Epidermal melanocyte (primary cell): ENCODE results near the gene RHOB.
"Not testable (repeated sequence)": the region's sequence is repeated elsewhere in the genome, so short reads cannot be mapped to it uniquely, and the experiment has no call there.

Source experiments
- DNase-seq: peaks from one replicate; pipeline ENCODE4 v3.0.0; 2011; ENCODE audit warnings: low spot score; ENCODE audit not compliant: insufficient read length

Gene RHOB

DNA sequence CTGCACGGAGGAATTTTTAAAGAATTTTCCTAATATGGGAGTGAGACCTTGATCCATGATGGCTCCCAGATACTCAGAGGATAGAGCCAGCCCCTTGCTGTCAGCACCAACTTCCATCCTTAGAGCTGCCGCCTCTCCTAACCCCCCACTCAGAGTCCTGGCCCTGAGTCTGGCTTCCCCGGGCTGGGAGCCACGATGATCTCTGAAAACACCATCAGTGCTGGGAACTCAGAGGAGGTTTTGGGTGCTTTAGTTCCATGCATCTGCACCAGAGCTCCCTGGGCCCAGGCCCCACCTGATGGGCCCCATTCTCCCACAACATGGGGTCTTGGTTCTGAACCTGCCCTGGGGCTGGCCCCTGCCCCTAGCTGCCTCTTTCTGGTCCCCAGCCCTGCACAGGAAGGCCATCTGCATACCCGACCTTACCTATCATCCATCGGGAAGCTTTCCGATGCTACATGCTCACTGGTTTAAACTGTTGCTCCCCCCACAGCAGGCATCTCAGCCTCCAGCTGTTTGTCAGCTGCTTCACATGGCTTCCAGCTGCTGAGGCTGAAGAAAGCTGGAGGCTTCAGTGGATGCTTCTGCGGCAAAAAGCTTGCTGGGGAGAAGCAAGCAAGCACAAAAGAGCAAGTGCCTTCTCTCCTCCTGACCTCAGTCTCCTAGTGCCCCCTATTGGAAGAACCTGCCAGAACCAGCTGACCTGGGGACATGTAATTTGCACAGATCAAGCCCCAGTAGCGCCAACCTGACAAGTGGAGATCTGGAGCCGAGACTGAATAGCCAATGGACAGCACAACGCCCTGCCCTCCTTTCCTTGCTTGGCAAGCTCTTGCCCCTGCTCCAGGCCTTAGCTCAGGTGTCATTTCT lies 24.2 kb upstream of the RHOB start:
- DNase-seq = no peak

DNA sequence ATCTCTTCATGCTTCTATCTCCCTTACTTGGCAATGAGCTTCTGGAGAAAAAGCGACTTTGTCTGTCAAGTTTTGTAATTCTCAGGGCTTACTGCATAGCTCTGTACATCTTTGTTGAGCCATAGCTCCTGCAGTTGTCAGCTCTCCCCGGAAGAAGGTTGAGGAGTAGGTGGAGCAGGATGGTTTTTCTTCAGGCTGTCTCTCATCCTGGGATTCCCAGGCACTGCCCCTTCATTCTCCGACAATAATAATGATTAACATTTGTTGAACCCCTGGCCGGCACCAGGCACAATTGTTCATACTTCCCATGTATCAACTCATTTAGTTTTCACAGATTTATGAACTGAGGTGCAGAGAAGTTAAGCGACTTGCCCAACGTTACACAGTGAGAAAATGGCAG lies 23.5 kb upstream of the RHOB start:
- DNase-seq = no peak

DNA sequence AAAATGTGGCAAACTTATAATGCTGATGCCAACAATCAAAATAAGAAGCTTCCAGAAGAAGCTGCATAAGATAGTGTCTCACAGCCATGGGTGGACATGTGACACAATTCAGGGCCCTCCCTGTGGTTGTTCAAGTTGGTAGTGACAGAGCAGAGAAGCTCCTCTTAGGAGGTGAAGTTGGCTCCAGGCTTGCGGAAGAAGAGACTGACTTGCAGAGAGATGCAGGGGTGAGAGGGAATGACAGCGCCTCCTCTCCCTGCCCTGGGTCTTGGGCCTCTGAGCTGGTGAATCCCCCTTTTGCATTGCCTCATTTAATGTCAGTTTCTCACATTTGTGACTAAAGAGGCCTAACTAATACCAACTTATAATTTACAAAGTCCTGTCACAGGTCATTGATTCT lies 23.0 kb upstream of the RHOB start:
- DNase-seq = no peak

DNA sequence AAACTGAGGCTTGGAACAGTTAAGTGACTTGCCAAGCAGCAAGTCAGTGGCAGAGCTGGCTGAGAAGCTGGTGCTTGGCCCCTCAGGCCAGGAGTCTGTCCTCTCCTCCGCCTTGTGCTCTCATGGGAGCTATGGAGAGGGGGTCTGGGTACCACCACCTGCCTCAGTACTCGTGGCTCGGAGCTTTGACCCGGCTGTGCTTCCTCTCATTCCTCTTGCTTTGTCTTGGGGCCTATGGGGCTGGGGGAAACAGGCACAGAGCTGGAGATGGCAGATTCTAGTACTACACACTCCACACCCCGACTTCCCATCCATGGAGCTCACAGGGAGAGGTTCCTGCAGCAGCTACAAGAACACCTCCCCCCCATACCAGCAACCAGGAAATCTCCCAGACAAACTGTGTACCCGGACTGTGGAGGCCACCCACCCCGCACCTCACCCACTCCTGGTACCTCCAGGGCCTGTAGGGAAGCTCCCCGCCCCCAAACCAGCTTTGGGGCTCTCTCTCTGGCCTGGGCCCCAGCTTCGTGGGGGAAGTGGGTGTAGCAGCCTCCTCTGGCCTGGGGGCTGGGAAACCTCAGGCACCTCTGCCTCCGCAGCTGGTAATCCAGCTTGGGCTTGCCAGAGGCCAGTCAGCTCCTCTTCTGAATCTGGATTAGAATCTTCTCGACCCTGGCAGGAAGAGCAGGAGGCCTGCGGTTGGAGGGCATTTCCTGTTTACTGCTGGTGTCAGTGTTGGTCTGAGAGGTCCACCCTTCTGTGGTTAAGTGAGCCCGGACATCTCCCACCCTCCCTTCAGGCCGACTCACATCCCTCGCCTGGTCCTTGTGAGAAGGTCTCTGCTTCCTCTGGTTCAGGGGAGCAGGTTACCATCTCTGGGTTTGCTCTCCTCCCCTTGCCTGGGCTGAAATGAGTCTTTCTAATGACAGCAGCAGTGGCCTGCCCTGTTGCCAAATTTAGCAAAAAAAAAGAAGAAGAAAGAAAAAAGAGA lies 22.3 kb upstream of the RHOB start:
- DNase-seq = no peak

DNA sequence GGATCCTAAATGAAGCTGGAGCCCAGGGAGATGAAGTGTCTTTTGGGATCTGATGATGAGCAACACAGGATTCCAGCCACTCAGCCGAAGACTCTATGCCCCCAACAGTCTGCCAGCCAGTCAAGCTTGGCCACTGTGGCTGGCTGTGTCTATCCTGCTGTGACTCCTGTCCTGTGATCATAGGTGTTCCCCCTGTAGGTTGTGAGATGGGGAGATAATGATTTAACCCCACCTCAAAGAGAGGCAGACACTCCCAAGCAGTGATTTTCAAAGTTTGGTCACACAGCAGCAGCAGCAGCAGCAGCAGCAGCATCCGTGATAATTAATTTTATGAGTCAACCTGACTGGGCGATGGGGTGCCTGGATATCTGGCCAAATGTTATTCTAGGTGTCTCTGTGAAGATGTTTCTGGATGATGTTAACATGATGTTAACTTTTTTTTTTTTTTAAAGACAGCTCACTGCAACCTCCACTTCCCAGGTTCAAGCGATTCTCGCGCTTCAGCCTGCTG lies 21.4 kb upstream of the RHOB start:
- DNase-seq = no peak

DNA sequence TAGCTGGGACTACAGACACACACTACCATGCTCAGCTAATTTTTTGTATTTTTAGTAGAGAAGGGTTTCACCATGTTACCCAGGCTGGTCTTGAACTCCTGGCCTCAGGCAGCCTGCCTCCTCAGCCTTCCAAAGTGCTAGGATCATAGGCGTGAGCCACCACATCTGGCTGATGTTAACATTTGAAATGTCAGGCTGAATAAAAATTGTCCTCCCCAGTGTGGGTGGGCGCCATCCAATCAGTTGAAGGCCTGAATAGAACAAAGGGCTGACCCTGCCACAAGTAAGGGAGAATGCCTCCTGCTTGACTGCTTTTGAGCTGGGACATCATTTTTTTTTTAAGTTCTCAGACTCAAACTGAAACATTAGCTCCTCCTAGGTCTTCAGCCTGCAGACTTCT lies 21.0 kb upstream of the RHOB start:
- DNase-seq = no peak

DNA sequence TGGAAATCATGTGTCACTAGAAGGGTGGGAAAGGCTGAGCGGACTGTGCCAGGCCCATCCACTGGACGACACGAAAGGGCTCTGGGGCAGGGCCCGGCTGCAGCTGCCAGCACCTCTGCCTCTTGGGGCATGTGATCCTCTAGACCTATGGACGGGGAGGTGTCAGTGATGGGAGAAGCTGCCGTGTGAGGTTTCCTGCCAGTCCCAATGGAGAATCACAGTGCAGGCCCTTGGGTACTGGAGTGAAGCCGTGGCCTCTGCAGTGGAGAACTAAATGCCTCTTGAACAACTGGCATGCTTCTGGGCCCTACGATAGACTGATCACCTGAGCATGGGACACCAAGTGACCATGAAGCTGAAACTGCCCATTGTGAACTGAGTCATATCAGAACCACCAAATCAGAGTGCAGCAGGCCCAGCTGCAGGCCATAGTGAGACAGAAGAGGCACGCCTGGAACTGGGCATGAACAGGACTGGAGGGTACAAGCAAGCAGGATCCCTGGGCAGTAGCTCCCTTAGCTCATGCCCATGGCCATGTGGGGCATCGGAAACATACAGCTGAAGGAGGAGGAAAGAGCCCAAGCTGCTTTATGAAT lies 18.8 kb upstream of the RHOB start:
- DNase-seq = no peak

DNA sequence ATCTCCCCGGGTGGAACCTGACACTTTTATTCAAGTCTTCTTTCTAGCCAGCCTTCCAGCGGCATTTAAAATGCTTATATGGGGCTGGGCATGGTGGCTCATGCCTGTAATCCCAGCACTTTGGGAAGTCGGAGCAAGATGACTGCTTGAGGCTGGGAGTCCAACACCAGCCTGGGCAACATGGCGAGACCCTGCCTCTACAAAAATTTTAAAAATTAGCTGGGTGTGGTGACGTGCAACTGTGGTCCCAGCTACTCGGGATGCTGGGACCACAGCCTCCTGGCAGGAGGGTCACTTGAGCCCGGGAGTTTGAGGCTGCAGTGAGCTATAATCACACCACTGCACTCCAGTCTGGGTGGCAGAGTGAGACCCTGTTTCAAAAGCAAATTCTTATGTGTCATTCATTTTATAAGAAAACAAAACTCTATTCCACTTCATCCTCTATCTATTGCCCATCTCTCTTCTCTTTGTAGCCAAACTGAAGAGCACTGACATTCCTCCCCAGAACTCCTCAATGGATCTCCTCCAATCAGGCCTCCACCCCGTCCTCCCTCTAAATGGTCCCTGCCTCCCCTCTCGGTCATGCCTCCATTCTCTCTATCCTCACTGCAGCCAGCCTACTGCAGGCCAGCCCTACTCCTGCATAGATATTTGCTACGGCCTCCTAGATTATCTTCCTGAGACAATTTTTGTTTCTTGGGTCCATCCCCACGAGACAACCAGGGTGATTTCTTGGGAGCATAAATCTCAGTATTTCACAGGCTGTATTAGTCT lies 18.0 kb upstream of the RHOB start:
- no peak for DNase-seq

DNA sequence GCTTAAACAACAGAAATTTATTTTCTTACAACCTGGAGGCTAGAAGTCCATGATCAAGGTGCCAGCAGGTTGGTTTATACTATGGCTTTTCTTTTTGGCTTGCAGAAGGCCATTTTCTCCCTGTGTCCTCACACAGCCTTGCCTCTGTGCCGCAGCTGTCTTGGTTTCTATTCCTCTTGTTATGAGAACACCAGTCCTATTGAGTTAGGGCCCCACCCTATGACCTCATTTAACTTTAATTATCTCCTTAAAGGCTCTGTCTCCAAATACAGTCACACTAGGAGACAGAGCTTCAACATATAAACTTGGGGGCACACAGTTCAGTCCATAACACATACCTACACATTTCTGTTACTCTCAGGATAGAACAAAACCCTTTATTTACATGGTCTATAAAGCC lies 17.3 kb upstream of the RHOB start:
- no peak for DNase-seq

DNA sequence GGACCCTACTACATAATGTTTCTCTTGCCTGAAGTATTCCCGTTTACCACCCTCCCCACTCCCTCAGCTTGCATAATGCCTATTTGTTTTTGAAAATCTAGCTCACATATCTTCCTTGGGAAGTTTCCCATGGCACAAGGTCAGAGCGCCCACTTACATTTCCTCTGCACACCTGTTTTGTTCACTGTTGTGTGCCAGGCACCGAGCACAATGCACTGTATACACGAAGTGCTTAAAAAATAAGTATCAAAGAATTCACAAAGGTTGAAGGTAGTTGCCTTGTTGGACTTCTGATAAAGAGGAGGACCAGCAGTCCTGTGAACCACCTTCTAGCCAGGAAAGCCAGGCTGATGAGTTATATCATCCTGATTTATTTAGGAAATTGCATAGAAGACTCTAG lies 16.8 kb upstream of the RHOB start:
- DNase-seq = no peak

DNA sequence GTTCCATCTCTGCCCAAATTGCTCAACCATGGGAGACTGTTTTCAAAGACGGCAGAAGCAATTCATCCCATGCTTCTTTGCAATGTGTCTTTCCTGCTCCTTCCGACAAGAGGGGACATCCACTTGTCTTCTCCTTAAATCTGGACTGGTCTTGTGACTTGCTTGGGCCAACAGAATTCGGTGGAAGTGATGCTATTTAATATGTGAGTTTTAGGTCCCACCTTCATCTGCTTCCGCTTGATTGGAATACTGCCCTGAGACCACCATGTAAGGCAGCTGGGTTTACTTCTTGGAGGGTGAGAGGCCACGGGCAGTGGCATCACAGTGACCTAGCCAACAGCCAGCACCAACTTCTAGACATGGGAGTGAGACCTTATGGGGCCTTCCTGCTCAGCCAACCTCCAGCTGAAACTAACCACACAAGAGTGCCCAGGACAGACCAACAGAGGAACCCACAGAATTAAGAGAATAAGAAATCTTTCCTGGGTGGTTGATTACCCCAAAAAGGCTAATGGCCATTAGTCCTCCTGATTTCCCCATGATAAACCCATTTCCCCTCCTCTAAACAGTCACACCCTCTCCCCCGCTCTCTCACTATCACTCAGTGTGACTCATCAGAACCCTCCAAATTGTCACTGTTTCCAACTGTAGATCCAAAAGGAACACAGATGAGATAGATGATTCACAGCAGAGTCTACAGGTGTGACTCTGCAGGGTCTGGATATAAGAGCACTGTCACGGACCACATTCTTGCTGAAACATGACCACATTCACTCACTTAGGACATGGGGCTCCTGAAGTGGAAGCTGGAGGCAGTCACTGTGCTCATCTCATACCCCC lies 16.2 kb upstream of the RHOB start:
- DNase-seq = no peak

DNA sequence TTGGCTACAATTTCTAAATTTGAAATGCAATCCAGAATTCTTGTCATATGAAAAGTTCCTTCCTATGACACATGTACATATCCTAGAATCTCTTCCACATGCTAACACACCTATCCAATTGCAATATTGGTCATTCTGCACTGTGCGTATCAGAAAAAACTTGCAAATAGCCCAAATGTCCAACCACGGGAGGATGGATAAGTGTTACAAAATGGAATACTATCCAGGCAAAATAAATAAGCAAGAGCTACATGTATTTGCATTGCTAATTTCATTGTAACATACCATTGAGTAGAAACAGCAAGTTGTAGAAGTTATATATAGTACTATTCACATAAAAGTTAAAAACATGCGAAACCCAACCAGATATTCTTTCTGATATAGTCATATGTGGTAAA lies 15.6 kb upstream of the RHOB start:
- no peak for DNase-seq

DNA sequence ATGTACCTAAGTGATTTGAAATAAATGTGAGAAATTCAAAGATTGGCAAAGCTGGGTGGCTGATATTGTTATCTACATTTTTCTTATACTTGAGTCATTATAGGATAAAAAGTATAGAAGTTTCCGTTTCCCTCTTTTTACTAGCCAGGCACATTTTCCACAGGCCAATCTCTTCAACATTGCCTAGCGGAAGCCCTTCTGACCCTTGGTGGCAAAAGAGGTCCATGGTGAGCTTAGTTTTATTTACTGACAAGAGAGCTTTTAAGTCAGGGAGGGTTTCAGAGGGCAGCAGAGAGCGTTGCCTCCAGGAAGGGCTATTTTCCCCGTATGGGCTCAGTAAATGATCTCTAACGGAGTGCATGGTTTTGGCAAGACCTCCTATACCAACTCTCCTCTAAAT lies 15.1 kb upstream of the RHOB start:
- no peak for DNase-seq

DNA sequence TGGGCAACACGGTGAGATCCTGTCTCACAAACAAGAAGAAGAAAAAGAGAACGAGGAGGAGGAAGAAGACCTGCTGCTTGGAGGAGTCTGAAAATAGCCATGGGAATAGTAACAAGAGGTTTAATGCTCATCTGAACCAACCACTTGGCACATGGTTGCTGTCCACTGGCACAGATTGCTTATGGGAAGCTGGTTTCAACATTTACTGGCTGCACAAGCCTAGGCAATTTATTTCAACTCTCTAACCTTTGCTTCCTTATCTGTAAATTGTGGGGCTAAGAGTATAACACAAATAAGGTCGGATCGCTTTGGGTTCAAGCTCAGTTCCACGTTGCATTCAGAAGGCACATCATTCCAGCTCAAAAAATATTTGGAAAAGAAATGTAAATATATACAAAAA lies 14.2 kb upstream of the RHOB start:
- no peak for DNase-seq

DNA sequence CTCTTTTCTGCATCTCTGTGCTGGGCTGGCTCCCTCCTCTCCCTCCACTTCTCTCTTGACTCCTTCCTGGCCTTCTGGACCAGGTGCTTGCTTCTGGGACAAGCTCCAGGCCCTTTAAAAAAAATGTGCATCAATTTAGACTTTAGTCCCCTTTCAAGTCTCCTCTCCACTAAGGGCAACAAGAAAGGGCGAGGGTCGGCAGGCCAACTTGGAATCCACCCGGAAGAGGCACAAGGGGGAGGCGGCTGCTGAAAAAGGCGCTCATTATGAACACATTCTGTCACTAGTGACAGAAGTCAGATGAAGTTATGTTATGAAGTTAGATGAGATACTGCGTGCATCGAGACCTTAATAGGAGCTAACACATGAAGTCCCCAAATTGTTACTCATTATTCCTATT lies 13.6 kb upstream of the RHOB start:
- no peak for DNase-seq

DNA sequence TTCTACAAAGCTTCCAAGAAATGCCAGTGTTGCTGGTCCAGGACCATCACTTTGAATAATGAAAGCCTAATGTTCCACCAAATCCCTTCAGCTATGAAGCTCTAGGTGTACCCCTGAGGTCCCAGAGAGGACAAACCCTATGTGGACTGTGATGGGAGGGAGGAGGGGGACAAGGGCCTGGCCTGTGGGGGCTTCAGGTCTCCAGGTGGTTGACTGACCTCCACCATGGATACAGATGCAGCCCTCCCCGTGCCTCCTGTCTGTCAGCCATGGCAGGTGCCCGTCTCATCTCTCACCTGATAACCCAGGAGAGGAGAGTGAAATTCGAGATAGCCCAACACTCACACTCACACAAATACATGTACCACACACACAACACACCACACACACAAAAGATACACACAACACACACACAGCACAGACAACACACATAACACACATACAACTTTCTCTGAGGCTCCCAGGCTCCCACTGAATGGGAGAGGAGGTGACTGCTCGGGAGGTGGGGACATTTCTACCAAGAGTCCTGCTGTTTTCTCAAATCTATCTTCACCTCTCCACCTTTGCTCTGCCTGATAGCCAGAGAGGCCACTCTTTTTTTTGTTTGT lies 12.8 kb upstream of the RHOB start:
- no peak for DNase-seq

DNA sequence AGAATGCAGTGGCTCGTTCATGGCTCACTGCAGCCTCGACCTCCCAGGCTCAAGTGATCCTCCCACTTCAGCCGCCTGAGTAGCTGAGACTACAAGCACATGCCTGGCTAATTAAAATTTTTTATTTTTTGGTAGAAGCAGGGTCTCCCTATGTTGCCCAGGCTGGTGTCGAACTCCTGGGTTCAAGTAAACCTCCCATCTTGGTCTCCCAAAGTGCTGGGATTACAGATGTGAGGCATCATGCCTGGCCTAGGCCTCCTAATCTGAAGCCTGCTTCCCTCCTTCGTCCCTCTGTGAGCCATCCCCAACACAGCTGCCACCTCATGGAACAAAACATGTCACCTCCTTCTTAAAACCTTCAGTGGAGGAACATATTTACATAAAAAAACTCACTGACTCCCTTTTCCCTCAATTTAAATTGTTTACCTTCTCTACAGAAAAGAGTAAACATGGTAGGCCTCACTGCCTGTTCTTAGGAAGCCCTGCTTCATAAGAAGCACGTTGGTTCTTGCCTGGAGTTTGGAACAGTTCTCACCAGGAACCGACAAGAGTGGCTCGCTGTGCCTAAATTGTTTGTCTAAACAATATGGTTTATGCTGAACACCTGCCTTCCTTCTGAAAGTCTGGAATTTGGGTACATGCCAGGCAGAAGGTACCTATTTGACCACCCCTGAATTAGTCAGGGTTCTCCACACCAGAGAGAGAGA lies 12.1 kb upstream of the RHOB start:
- DNase-seq = no peak

DNA sequence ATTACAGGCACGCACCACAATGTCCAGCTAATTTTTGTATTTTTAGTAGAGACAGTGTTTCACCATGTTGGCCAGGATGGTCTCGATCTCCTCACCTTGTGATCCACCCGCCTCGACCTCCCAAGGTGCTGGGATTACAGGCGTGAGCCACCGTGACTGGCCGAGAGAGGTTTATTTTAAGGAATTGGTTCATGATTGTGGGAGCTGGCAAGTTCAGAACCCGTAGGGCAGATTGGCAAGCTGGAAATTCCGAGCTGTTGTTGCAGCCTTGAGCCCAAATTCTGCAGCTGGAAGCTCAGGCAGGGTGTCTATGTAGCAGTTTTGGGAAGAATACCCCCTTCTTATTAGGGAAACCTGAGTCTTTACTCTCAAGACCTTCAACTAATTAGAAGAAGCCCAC lies 11.4 kb upstream of the RHOB start:
- not testable (repeated sequence) for DNase-seq
